Measurements from ENCODE around the gene SCIN. TPM values are rescaled to one million over a fixed set of nuclear protein-coding genes. Genes with fewer than 3 reads are reported as not detected.
"Not testable (repeated sequence)": the region's sequence is repeated elsewhere in the genome, so short reads cannot be mapped to it uniquely, and the experiment has no call there.

SCIN gene
- total RNA-seq, 1 donor from 2014 or later, result 1.0 TPM

- no peaks in the 10 kb centered on the region for H3K27me3 ChIP-seq (ENCODE audit: control insufficient read depth in 3 of 3, insufficient read depth in 3 of 3, low read length in 3 of 3)
- no peak overlapping the region for H3K4me3 ChIP-seq (ENCODE audit: low read length in 3 of 3)
- H3K9me3 ChIP-seq (ENCODE audit: control insufficient read depth in 3 of 3, low read length in 3 of 3), result no peaks in the 10 kb centered on the region
- no peak overlapping the region for H3K27ac ChIP-seq (ENCODE audit: low read depth, low read length)
- H3K36me3 ChIP-seq (ENCODE audit: control insufficient read depth in 3 of 3, insufficient read depth in 3 of 3, low read length in 3 of 3), result no peaks in the 10 kb centered on the region
- no peak overlapping the region for H3K9ac ChIP-seq (ENCODE audit: low read depth in 1 of 3, low read length in 3 of 3)
- H3K4me1 ChIP-seq (ENCODE audit: control insufficient read depth in 3 of 3, insufficient read depth in 3 of 3, low read length in 3 of 3), result no peaks in the 10 kb centered on the region
These were observed 21.4 kb upstream of the SCIN start for GRCh38 chr7:12549106-12549505.

DNA sequence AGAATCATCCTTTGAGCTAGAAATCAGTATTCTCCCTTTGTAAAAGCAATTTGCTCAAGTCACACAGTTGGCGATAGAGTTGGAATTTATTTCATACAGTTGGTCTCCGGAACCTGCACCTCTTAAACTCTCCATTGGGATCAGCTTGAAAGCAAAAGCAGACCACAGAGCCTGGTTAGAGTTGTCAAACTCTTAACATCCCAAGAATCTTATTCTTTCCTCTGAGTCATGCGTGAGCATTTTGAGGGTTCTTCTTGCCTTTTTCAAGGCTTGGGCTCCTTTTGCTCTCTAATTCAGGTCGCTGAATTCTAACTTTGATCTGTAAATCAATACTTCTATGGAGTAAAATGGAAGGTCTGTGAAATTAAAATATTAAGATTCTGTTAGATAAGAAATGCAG is 19.6 kb upstream of the SCIN start:
- no peaks in the 10 kb centered on the region for H3K9me3 ChIP-seq (ENCODE audit: control insufficient read depth in 3 of 3, low read length in 3 of 3)
- H3K27me3 ChIP-seq (ENCODE audit: control insufficient read depth in 3 of 3, insufficient read depth in 3 of 3, low read length in 3 of 3), result no peaks in the 10 kb centered on the region
- H3K27ac ChIP-seq (ENCODE audit: low read depth, low read length), result no peak overlapping the region
- H3K4me3 ChIP-seq (ENCODE audit: low read length in 3 of 3), result no peak overlapping the region
- no peak overlapping the region for H3K9ac ChIP-seq (ENCODE audit: low read depth in 1 of 3, low read length in 3 of 3)
- no peaks in the 10 kb centered on the region for H3K36me3 ChIP-seq (ENCODE audit: control insufficient read depth in 3 of 3, insufficient read depth in 3 of 3, low read length in 3 of 3)
- H3K4me1 ChIP-seq (ENCODE audit: control insufficient read depth in 3 of 3, insufficient read depth in 3 of 3, low read length in 3 of 3), result no peaks in the 10 kb centered on the region

GRCh38 chr7:12552876-12553275 is 17.6 kb upstream of the SCIN start:
- Histone ChIP-seq H3K9ac (ENCODE audit: low read depth in 1 of 3, low read length in 3 of 3) (no peak overlapping the region), H3K4me3 (ENCODE audit: low read length in 3 of 3) (no peak overlapping the region), H3K27ac (ENCODE audit: low read depth, low read length) (no peak overlapping the region), H3K27me3 (ENCODE audit: control insufficient read depth in 3 of 3, insufficient read depth in 3 of 3, low read length in 3 of 3) (no peaks in the 10 kb centered on the region), H3K9me3 (ENCODE audit: control insufficient read depth in 3 of 3, low read length in 3 of 3) (no peaks in the 10 kb centered on the region), H3K4me1 (ENCODE audit: control insufficient read depth in 3 of 3, insufficient read depth in 3 of 3, low read length in 3 of 3) (no peaks in the 10 kb centered on the region), H3K36me3 (ENCODE audit: control insufficient read depth in 3 of 3, insufficient read depth in 3 of 3, low read length in 3 of 3) (no peaks in the 10 kb centered on the region)

GRCh38 chr7:12553416-12553815 is 17.1 kb upstream of the SCIN start:
- no peak overlapping the region for H3K27ac ChIP-seq (ENCODE audit: low read depth, low read length)
- H3K36me3 ChIP-seq (ENCODE audit: control insufficient read depth in 3 of 3, insufficient read depth in 3 of 3, low read length in 3 of 3), result no peaks in the 10 kb centered on the region
- no peaks in the 10 kb centered on the region for H3K9me3 ChIP-seq (ENCODE audit: control insufficient read depth in 3 of 3, low read length in 3 of 3)
- H3K9ac ChIP-seq (ENCODE audit: low read depth in 1 of 3, low read length in 3 of 3), result no peak overlapping the region
- no peak overlapping the region for H3K4me3 ChIP-seq (ENCODE audit: low read length in 3 of 3)
- H3K4me1 ChIP-seq (ENCODE audit: control insufficient read depth in 3 of 3, insufficient read depth in 3 of 3, low read length in 3 of 3), result no peaks in the 10 kb centered on the region
- H3K27me3 ChIP-seq (ENCODE audit: control insufficient read depth in 3 of 3, insufficient read depth in 3 of 3, low read length in 3 of 3), result no peaks in the 10 kb centered on the region

DNA sequence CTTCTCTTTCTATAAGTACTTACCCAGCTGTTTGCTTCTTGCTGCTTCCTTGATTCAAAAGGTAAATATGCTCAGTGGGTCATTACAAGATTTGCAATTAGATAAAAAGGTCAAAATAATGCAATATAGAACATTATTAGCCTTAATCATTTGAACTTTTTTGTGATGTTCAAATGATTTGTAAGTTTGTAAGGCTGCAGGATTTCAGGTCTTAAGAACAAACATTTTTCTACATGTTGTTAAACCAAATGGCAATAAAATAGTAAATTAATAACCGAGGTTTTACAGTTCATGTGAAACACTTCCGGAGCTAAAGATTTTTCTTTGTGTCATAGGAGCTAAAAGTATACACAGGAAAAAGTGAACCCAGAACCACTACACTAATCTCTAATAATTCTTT is 16.2 kb upstream of the SCIN start:
- Histone ChIP-seq H3K4me3 (ENCODE audit: low read length in 3 of 3) (no peak overlapping the region), H3K9ac (ENCODE audit: low read depth in 1 of 3, low read length in 3 of 3) (no peak overlapping the region), H3K4me1 (ENCODE audit: control insufficient read depth in 3 of 3, insufficient read depth in 3 of 3, low read length in 3 of 3) (no peaks in the 10 kb centered on the region), H3K36me3 (ENCODE audit: control insufficient read depth in 3 of 3, insufficient read depth in 3 of 3, low read length in 3 of 3) (no peaks in the 10 kb centered on the region), H3K27ac (ENCODE audit: low read depth, low read length) (no peak overlapping the region), H3K27me3 (ENCODE audit: control insufficient read depth in 3 of 3, insufficient read depth in 3 of 3, low read length in 3 of 3) (no peaks in the 10 kb centered on the region), H3K9me3 (ENCODE audit: control insufficient read depth in 3 of 3, low read length in 3 of 3) (no peaks in the 10 kb centered on the region)

- no peak overlapping the region for H3K27ac ChIP-seq (ENCODE audit: low read depth, low read length)
- no peaks in the 10 kb centered on the region for H3K36me3 ChIP-seq (ENCODE audit: control insufficient read depth in 3 of 3, insufficient read depth in 3 of 3, low read length in 3 of 3)
- no peak overlapping the region for H3K9ac ChIP-seq (ENCODE audit: low read depth in 1 of 3, low read length in 3 of 3)
- H3K4me3 ChIP-seq (ENCODE audit: low read length in 3 of 3), result no peak overlapping the region
- no peaks in the 10 kb centered on the region for H3K9me3 ChIP-seq (ENCODE audit: control insufficient read depth in 3 of 3, low read length in 3 of 3)
- H3K27me3 ChIP-seq (ENCODE audit: control insufficient read depth in 3 of 3, insufficient read depth in 3 of 3, low read length in 3 of 3), result no peaks in the 10 kb centered on the region
- no peaks in the 10 kb centered on the region for H3K4me1 ChIP-seq (ENCODE audit: control insufficient read depth in 3 of 3, insufficient read depth in 3 of 3, low read length in 3 of 3)
These were observed 15.6 kb upstream of the SCIN start for GRCh38 chr7:12554872-12555271.

DNA sequence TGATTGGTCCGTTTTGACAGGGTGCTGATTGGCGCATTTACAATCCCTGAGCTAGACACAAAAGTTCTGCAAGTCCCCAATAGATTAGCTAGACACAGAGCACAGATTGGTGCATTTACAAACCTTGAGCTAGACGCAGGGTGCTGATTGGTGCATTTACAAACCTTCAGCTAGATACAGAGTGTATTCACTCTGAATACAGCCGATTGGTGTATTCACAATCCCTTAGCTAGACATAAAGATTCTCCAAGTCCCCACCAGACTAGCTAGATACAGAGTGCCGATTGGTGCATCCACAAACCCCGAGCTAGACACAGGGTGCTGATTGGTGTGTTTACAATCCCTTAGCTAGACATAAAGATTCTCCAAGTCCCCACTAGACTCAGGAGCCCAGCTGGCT is 14.8 kb upstream of the SCIN start:
- H3K4me3 ChIP-seq (ENCODE audit: low read length in 3 of 3); H3K9me3 ChIP-seq (ENCODE audit: control insufficient read depth in 3 of 3, low read length in 3 of 3); H3K9ac ChIP-seq (ENCODE audit: low read depth in 1 of 3, low read length in 3 of 3); H3K4me1 ChIP-seq (ENCODE audit: control insufficient read depth in 3 of 3, insufficient read depth in 3 of 3, low read length in 3 of 3); H3K27ac ChIP-seq (ENCODE audit: low read depth, low read length); H3K36me3 ChIP-seq (ENCODE audit: control insufficient read depth in 3 of 3, insufficient read depth in 3 of 3, low read length in 3 of 3); H3K27me3 ChIP-seq (ENCODE audit: control insufficient read depth in 3 of 3, insufficient read depth in 3 of 3, low read length in 3 of 3): not testable (repeated sequence)

- not testable (repeated sequence) for H3K27me3 ChIP-seq (ENCODE audit: control insufficient read depth in 3 of 3, insufficient read depth in 3 of 3, low read length in 3 of 3); H3K27ac ChIP-seq (ENCODE audit: low read depth, low read length); H3K4me3 ChIP-seq (ENCODE audit: low read length in 3 of 3); H3K9me3 ChIP-seq (ENCODE audit: control insufficient read depth in 3 of 3, low read length in 3 of 3); H3K36me3 ChIP-seq (ENCODE audit: control insufficient read depth in 3 of 3, insufficient read depth in 3 of 3, low read length in 3 of 3); H3K4me1 ChIP-seq (ENCODE audit: control insufficient read depth in 3 of 3, insufficient read depth in 3 of 3, low read length in 3 of 3); H3K9ac ChIP-seq (ENCODE audit: low read depth in 1 of 3, low read length in 3 of 3)
These were observed 14.3 kb upstream of the SCIN start for GRCh38 chr7:12556139-12556792.

DNA sequence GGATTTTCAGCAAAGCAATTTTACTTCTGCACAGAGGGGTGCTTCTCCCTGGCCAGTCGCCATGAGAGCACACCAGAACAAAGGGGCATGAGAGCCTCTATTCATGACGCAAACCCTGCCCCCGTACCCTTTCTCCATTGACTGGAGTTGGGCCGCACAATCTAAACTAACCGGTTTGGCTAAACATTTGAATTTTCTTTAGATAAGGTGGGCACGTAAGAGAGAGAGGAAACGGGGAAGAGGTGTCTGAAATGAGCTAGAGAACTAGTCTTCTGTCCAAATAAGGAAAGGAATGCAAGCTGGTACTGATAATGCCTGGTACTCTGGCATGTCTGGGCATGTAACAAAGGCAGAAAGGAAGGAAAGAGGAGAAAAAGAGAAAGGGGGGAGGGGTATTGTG is 13.2 kb upstream of the SCIN start:
- Histone ChIP-seq H3K4me1 (ENCODE audit: control insufficient read depth in 3 of 3, insufficient read depth in 3 of 3, low read length in 3 of 3) (no peaks in the 10 kb centered on the region), H3K36me3 (ENCODE audit: control insufficient read depth in 3 of 3, insufficient read depth in 3 of 3, low read length in 3 of 3) (no peaks in the 10 kb centered on the region), H3K9me3 (ENCODE audit: control insufficient read depth in 3 of 3, low read length in 3 of 3) (no peaks in the 10 kb centered on the region), H3K4me3 (ENCODE audit: low read length in 3 of 3) (no peak overlapping the region), H3K27ac (ENCODE audit: low read depth, low read length) (no peak overlapping the region), H3K27me3 (ENCODE audit: control insufficient read depth in 3 of 3, insufficient read depth in 3 of 3, low read length in 3 of 3) (no peaks in the 10 kb centered on the region), H3K9ac (ENCODE audit: low read depth in 1 of 3, low read length in 3 of 3) (no peak overlapping the region)

- Histone ChIP-seq H3K9ac (ENCODE audit: low read depth in 1 of 3, low read length in 3 of 3) (no peak overlapping the region), H3K4me3 (ENCODE audit: low read length in 3 of 3) (no peak overlapping the region), H3K4me1 (ENCODE audit: control insufficient read depth in 3 of 3, insufficient read depth in 3 of 3, low read length in 3 of 3) (peaks cover 0 to 4% (median 4%) of the 10 kb centered on the region in 3 donors), H3K9me3 (ENCODE audit: control insufficient read depth in 3 of 3, low read length in 3 of 3) (no peaks in the 10 kb centered on the region), H3K27me3 (ENCODE audit: control insufficient read depth in 3 of 3, insufficient read depth in 3 of 3, low read length in 3 of 3) (peaks cover 7 to 22% (median 15%) of the 10 kb centered on the region in 3 donors), H3K36me3 (ENCODE audit: control insufficient read depth in 3 of 3, insufficient read depth in 3 of 3, low read length in 3 of 3) (no peaks in the 10 kb centered on the region), H3K27ac (ENCODE audit: low read depth, low read length) (no peak overlapping the region)
These were observed 5.3 kb upstream of the SCIN start for GRCh38 chr7:12564996-12565764.
